ENCODE results near the gene LPO.

The LPO gene

GRCh38 chr17:58313815-58314705, 75.7 kb downstream of the LPO start:
- TF ChIP-seq CTCF (IDR thresholded peaks at IDR 0.05; ENCODE audit: low read length, missing control alignments), result no peak
- no peak overlapping the region for H3K4me3 ChIP-seq (replicated peaks; ENCODE audit: low read depth, low read length)
- DNase-seq (ENCODE audit: low read depth), result no peak

- no peak for DNase-seq (ENCODE audit: low read depth)
- no peak for TF ChIP-seq CTCF (IDR thresholded peaks at IDR 0.05; ENCODE audit: low read length, missing control alignments)
- H3K4me3 ChIP-seq (replicated peaks; ENCODE audit: low read depth, low read length), result no peak overlapping the region
Measured at GRCh38 chr17:58314706-58315015, 76.3 kb downstream of the LPO start.

GRCh38 chr17:58315281-58315711, 76.9 kb downstream of the LPO start:
- no peak overlapping the region for H3K4me3 ChIP-seq (replicated peaks; ENCODE audit: low read depth, low read length)
- no peak for TF ChIP-seq CTCF (IDR thresholded peaks at IDR 0.05; ENCODE audit: low read length, missing control alignments)
- no peak for DNase-seq (ENCODE audit: low read depth)

- no peak for DNase-seq (ENCODE audit: low read depth)
- no peak for TF ChIP-seq CTCF (IDR thresholded peaks at IDR 0.05; ENCODE audit: low read length, missing control alignments)
- H3K4me3 ChIP-seq (replicated peaks; ENCODE audit: low read depth, low read length), result no peak overlapping the region
Measured at GRCh38 chr17:58315750-58316149, 77.4 kb downstream of the LPO start.

GRCh38 chr17:58316260-58316960, 78.0 kb downstream of the LPO start:
- DNase-seq (ENCODE audit: low read depth), result no peak
- no peak overlapping the region for H3K4me3 ChIP-seq (replicated peaks; ENCODE audit: low read depth, low read length)
- TF ChIP-seq CTCF (IDR thresholded peaks at IDR 0.05; ENCODE audit: low read length, missing control alignments), result no peak

GRCh38 chr17:58317421-58318064, 79.2 kb downstream of the LPO start:
- H3K4me3 ChIP-seq (replicated peaks; ENCODE audit: low read depth, low read length), result no peak overlapping the region
- DNase-seq (ENCODE audit: low read depth), result peak; percentile 61
- peak; percentile 80 for TF ChIP-seq CTCF (IDR thresholded peaks at IDR 0.05; ENCODE audit: low read length, missing control alignments)
